ENCODE results near the gene CLIP4. TPM values are rescaled to one million over a fixed set of nuclear protein-coding genes. Genes with fewer than 3 reads are reported as not detected.

The CLIP4 gene
- total RNA-seq, 2 experiments from 2014 or later: 36.8 to 39.4 TPM

GRCh38 chr2:29222381-29223179, 107.4 kb downstream of the CLIP4 start:
- Mint-ChIP-seq H3K9me3 (no peaks in the 10 kb centered on the region), H3K36me3 (ENCODE audit: low read depth) (no peaks in the 10 kb centered on the region), H3K27me3 (peaks cover 20% of the 10 kb centered on the region), H3K4me3 (no peak overlapping the region), H3K27ac (no peak overlapping the region), H3K4me1 (ENCODE audit: low read depth) (no peaks in the 10 kb centered on the region)
- H3K9me3 ChIP-seq (ENCODE audit: control insufficient read depth in 1 of 2, insufficient read depth in 1 of 2, low read length in 2 of 2): no peaks in the 10 kb centered on the region
- no peak for DNase-seq
- peaks cover 0 to 6% of the 10 kb centered on the region in 2 experiments for H3K27me3 ChIP-seq (ENCODE audit: control insufficient read depth in 1 of 2, insufficient read depth in 2 of 2, low read length in 2 of 2)
- ChIA-PET POLR2A (no interaction called here), CTCF (no interaction called here)
- no peak overlapping the region for H3K4me3 ChIP-seq (ENCODE audit: low read length)
- TF ChIP-seq CTCF (IDR thresholded peaks at IDR 0.05): no peak
- no peak for ATAC-seq (ENCODE audit: poor library complexity)
- no peak overlapping the region for H3K27ac ChIP-seq (ENCODE audit: low read depth in 1 of 2, low read length in 2 of 2)
- no peaks in the 10 kb centered on the region for H3K4me1 ChIP-seq (ENCODE audit: insufficient read depth, low read length)
- intact Hi-C loops (cut with DNase I, micrococcal nuclease): no loop called here
- H3K36me3 ChIP-seq (ENCODE audit: insufficient read depth, low read length): no peaks in the 10 kb centered on the region

- Mint-ChIP-seq H3K4me1 (ENCODE audit: low read depth) (no peaks in the 10 kb centered on the region), H3K4me3 (no peak overlapping the region), H3K27ac (no peak overlapping the region), H3K27me3 (peaks cover 20% of the 10 kb centered on the region), H3K9me3 (no peaks in the 10 kb centered on the region), H3K36me3 (ENCODE audit: low read depth) (no peaks in the 10 kb centered on the region)
- ATAC-seq (ENCODE audit: poor library complexity) (no peak), DNase-seq (no peak)
- Histone ChIP-seq H3K27me3 (ENCODE audit: control insufficient read depth in 1 of 2, insufficient read depth in 2 of 2, low read length in 2 of 2) (peaks cover 2 to 10% of the 10 kb centered on the region in 2 experiments), H3K4me1 (ENCODE audit: insufficient read depth, low read length) (no peaks in the 10 kb centered on the region), H3K4me3 (ENCODE audit: low read length) (no peak overlapping the region), H3K27ac (ENCODE audit: low read depth in 1 of 2, low read length in 2 of 2) (no peak overlapping the region), H3K9me3 (ENCODE audit: control insufficient read depth in 1 of 2, insufficient read depth in 1 of 2, low read length in 2 of 2) (no peaks in the 10 kb centered on the region), H3K36me3 (ENCODE audit: insufficient read depth, low read length) (no peaks in the 10 kb centered on the region)
- CTCF ChIA-PET: no interaction called here
- no peak for TF ChIP-seq CTCF (IDR thresholded peaks at IDR 0.05)
- intact Hi-C loops (cut with DNase I, micrococcal nuclease): no loop called here
- POLR2A ChIA-PET: no interaction called here
Observed at GRCh38 chr2:29223257-29223656, 108.0 kb downstream of the CLIP4 start.

GRCh38 chr2:29223851-29224692, 108.9 kb downstream of the CLIP4 start:
- POLR2A ChIA-PET: no interaction called here
- Mint-ChIP-seq H3K36me3 (ENCODE audit: low read depth) (no peaks in the 10 kb centered on the region), H3K27me3 (peaks cover 20% of the 10 kb centered on the region), H3K4me3 (no peak overlapping the region), H3K4me1 (ENCODE audit: low read depth) (no peaks in the 10 kb centered on the region), H3K27ac (no peak overlapping the region), H3K9me3 (no peaks in the 10 kb centered on the region)
- Histone ChIP-seq H3K9me3 (ENCODE audit: control insufficient read depth in 1 of 2, insufficient read depth in 1 of 2, low read length in 2 of 2) (no peaks in the 10 kb centered on the region), H3K36me3 (ENCODE audit: insufficient read depth, low read length) (no peaks in the 10 kb centered on the region), H3K27me3 (ENCODE audit: control insufficient read depth in 1 of 2, insufficient read depth in 2 of 2, low read length in 2 of 2) (peaks cover 2 to 10% of the 10 kb centered on the region in 2 experiments), H3K4me3 (ENCODE audit: low read length) (no peak overlapping the region), H3K4me1 (ENCODE audit: insufficient read depth, low read length) (no peaks in the 10 kb centered on the region), H3K27ac (ENCODE audit: low read depth in 1 of 2, low read length in 2 of 2) (no peak overlapping the region)
- CTCF ChIA-PET: no interaction called here
- DNase-seq (no peak), ATAC-seq (ENCODE audit: poor library complexity) (no peak)
- no peak for TF ChIP-seq CTCF (IDR thresholded peaks at IDR 0.05)
- intact Hi-C loops (cut with DNase I, micrococcal nuclease): no loop called here
